ENCODE data around the gene TUB. TPM values are rescaled to one million over a fixed set of nuclear protein-coding genes. Genes with fewer than 3 reads are reported as not detected.

Gene TUB
- total RNA-seq, 1 experiment from 2014 or later, result 0.39 TPM

DNA sequence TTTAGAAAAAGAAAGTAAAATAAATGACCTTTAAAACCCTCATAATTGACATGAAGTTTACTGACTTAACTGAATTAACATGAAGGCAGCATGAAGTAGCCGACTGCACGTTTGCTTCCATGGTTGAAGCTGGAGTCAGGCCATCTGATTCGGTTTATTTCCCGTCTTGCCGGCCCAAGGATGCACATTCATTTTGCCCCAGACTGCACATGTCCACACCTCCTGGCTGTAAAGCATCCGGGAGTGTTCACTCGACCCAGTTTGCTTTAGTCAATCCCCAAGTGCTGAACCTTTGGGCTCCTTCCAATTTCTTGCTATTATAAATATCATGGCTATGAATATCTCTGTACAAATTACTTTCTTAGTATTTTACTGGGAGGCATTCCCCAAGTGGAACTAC lies 17.7 kb upstream of the TUB start:
- ChIA-PET CTCF (no interaction called here), POLR2A (ENCODE audit: low non-redundant PET) (no interaction called here)
- no peak for DNase-seq (ENCODE audit: low spot score)
- no TSS peak for BruUV-seq (replicated peaks)
- Histone ChIP-seq H3K9me3 (ENCODE audit: low read depth, low read length, poor library complexity, severe bottlenecking) (no peaks in the 10 kb centered on the region), H3K4me3 (ENCODE audit: low read depth, low read length, poor library complexity, severe bottlenecking) (no peak overlapping the region), H3K27ac (ENCODE audit: low read depth, low read length, poor library complexity, severe bottlenecking) (no peak overlapping the region), H3K27me3 (replicated peaks; ENCODE audit: insufficient read depth, low read depth, low read length, poor library complexity) (no peaks in the 10 kb centered on the region), H3K36me3 (ENCODE audit: insufficient read depth, low read length, poor library complexity, severe bottlenecking) (no peaks in the 10 kb centered on the region), H3K4me1 (ENCODE audit: insufficient read depth, low read length, poor library complexity, severe bottlenecking) (no peaks in the 10 kb centered on the region)
- TF ChIP-seq EZH2 (IDR thresholded peaks at IDR 0.05; ENCODE audit: borderline replicate concordance, low read depth, low read length, poor library complexity, severe bottlenecking), result no peak
- TF ChIP-seq, protein P1, sequence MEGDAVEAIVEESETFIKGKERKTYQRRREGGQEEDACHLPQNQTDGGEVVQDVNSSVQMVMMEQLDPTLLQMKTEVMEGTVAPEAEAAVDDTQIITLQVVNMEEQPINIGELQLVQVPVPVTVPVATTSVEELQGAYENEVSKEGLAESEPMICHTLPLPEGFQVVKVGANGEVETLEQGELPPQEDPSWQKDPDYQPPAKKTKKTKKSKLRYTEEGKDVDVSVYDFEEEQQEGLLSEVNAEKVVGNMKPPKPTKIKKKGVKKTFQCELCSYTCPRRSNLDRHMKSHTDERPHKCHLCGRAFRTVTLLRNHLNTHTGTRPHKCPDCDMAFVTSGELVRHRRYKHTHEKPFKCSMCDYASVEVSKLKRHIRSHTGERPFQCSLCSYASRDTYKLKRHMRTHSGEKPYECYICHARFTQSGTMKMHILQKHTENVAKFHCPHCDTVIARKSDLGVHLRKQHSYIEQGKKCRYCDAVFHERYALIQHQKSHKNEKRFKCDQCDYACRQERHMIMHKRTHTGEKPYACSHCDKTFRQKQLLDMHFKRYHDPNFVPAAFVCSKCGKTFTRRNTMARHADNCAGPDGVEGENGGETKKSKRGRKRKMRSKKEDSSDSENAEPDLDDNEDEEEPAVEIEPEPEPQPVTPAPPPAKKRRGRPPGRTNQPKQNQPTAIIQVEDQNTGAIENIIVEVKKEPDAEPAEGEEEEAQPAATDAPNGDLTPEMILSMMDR (conservative IDR thresholded peaks at IDR 0.05; ENCODE audit: low read depth, low read length), result no peak
- intact Hi-C loops (cut with micrococcal nuclease; ENCODE audit: unreplicated experiment), result no loop called here

DNA sequence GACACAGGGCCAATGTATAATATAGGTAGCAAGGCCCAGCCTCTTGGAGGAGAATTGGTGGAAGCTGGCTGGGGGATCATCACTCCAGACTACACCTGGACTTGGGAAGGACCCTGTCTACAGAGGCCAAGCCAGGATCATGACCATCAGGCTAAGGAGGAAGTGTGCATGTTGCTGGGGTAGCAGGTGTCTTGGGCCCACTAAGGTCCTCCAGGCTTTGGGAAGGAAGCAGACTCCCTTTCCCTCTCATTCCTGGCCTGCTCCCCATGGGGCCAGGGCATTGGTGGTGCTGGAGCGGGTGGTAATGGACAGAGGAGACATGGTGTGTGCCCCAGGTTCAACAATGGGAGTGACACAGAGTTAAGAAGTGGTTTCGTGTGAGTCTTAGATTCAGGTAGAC lies 16.0 kb upstream of the TUB start:
- BruUV-seq (replicated peaks), result no TSS peak
- intact Hi-C loops (cut with micrococcal nuclease; ENCODE audit: unreplicated experiment), result no loop called here
- ChIA-PET CTCF (no interaction called here), POLR2A (ENCODE audit: low non-redundant PET) (no interaction called here)
- Histone ChIP-seq H3K9me3 (ENCODE audit: low read depth, low read length, poor library complexity, severe bottlenecking) (no peaks in the 10 kb centered on the region), H3K4me1 (ENCODE audit: insufficient read depth, low read length, poor library complexity, severe bottlenecking) (peaks cover 6% of the 10 kb centered on the region), H3K4me3 (ENCODE audit: low read depth, low read length, poor library complexity, severe bottlenecking) (no peak overlapping the region), H3K27ac (ENCODE audit: low read depth, low read length, poor library complexity, severe bottlenecking) (no peak overlapping the region), H3K36me3 (ENCODE audit: insufficient read depth, low read length, poor library complexity, severe bottlenecking) (no peaks in the 10 kb centered on the region), H3K27me3 (replicated peaks; ENCODE audit: insufficient read depth, low read depth, low read length, poor library complexity) (no peaks in the 10 kb centered on the region)
- DNase-seq (ENCODE audit: low spot score), result no peak
- TF ChIP-seq, protein P1 (conservative IDR thresholded peaks at IDR 0.05; ENCODE audit: low read depth, low read length), result no peak
- TF ChIP-seq EZH2 (IDR thresholded peaks at IDR 0.05; ENCODE audit: borderline replicate concordance, low read depth, low read length, poor library complexity, severe bottlenecking), result no peak

DNA sequence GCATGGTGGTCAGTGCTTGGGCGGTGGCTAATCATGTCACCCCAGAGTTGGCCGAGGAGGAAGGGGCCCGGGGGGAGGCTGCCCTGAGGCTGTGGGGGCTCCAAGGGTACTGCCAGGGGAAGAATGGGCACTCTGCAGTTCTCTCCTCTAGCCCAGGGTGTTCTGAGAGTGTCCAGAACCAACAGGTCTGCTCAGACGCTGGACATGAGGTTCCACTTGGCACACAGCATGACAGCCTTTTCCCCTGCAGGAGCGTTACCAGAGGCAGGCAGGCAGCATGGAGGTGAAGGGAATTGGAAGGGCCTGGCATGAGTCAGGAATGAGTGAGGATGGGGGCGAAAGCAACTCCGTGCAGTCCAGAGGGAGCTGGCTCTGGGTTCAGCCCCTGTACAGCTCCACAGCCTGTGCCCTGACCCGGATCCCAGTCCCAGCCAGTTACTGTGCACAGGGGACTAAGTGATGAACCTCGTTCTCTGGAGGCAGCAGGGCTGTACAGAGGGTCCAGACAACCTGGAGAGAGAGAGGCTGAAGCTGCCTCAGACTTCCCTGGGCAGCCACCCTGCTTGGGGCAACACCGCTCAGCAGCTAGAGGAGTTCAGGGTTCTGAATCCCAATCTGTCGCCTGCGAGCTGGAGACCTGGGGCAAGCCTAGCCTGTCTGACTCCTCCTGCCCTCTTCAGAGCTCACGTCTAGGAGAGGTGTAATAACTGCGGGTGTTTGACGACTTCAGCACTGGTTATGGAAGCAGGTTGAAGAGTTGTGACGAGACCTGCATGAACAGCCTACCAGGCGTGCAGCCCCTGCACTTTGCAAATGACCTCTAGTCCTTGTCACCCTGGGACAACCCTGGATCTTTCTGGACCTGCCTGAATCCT lies 14.7 kb upstream of the TUB start:
- Histone ChIP-seq H3K4me1 (ENCODE audit: insufficient read depth, low read length, poor library complexity, severe bottlenecking) (peaks cover 6% of the 10 kb centered on the region), H3K36me3 (ENCODE audit: insufficient read depth, low read length, poor library complexity, severe bottlenecking) (no peaks in the 10 kb centered on the region), H3K9me3 (ENCODE audit: low read depth, low read length, poor library complexity, severe bottlenecking) (no peaks in the 10 kb centered on the region), H3K27me3 (replicated peaks; ENCODE audit: insufficient read depth, low read depth, low read length, poor library complexity) (no peaks in the 10 kb centered on the region), H3K27ac (ENCODE audit: low read depth, low read length, poor library complexity, severe bottlenecking) (no peak overlapping the region), H3K4me3 (ENCODE audit: low read depth, low read length, poor library complexity, severe bottlenecking) (no peak overlapping the region)
- TF ChIP-seq EZH2 (IDR thresholded peaks at IDR 0.05; ENCODE audit: borderline replicate concordance, low read depth, low read length, poor library complexity, severe bottlenecking), result no peak
- TF ChIP-seq, protein P1 (conservative IDR thresholded peaks at IDR 0.05; ENCODE audit: low read depth, low read length), result no peak
- no TSS peak for BruUV-seq (replicated peaks)
- ChIA-PET CTCF (no interaction called here), POLR2A (ENCODE audit: low non-redundant PET) (no interaction called here)
- intact Hi-C loops (cut with micrococcal nuclease; ENCODE audit: unreplicated experiment), result no loop called here
- no peak for DNase-seq (ENCODE audit: low spot score)

Measured in A673 (cell line).